Endothelial cell of umbilical vein (primary cell): ENCODE data around the gene MATN4. TPM values are rescaled to one million over a fixed set of nuclear protein-coding genes. Genes with fewer than 3 reads are reported as not detected.
A peak's percentile ranks its signal among the peaks of the same experiment; 100 is the strongest.

Experiments used
- BruUV-seq: library from RNA; stranded (reverse); fragments of 400-500 nt; replicated peaks from 2 replicates; lab custom pipeline; 2021; lab: Mats Ljungman, UMichigan
- CTCF ChIA-PET: fragments of 300-600, 350-600 bp; sonication (Branson Sonifier 250); formaldehyde crosslinking; loops from one replicate; lab custom pipeline; 2021; ENCODE audit warnings: antibody characterized with exemption, inconsistent platforms; lab: Charles Lee
- POLR2A ChIA-PET: fragments of 300-600, 350-600 bp; sonication (Branson Sonifier 250); formaldehyde crosslinking; loops from one replicate; lab custom pipeline; 2021; ENCODE audit warnings: antibody characterized with exemption, inconsistent platforms; lab: Charles Lee
- DNase-seq: peaks from one replicate; pipeline ENCODE4 v3.0.0-alpha.2; 2011; ENCODE audit warnings: low read depth, low spot score
- FAIRE-seq: peaks from 2 replicates; lab custom pipeline; 2011; peaks lifted over from hg19 to GRCh38; lab: Jason Lieb, UNC
- H2AFZ ChIP-seq: 2 replicates; pipeline ENCODE4 v1.6.0; 2012; ENCODE audit warnings: low read depth, low read length, control low read depth, inconsistent platforms
- H3K27ac ChIP-seq: 2 replicates; pipeline ENCODE4 v1.5.1; 2011; ENCODE audit warnings: low read depth, mild to moderate bottlenecking, control low read depth, low read length, moderate library complexity; ENCODE audit not compliant: insufficient read depth
- H3K27me3 ChIP-seq, 2 experiments: 2 replicates each; pipeline versions ENCODE4 v1.6.0 to v1.6.1; 2011; ENCODE audit warnings: low read length in 2 of 2, mixed read lengths in 1 of 2; ENCODE audit not compliant: control insufficient read depth in 2 of 2, insufficient read depth in 2 of 2
- H3K36me3 ChIP-seq, 2 experiments: 2 replicates in 1 of 2; 3 replicates in 1 of 2; pipeline ENCODE4 v1.5.1; 2011; ENCODE audit warnings: low read length in 2 of 2, mild to moderate bottlenecking in 1 of 2, moderate library complexity in 1 of 2; ENCODE audit not compliant: control insufficient read depth in 2 of 2, insufficient read depth in 2 of 2; ENCODE audit errors: extremely low read depth in 1 of 2
- H3K4me1 ChIP-seq: 3 replicates; pipeline ENCODE4 v1.5.1; 2011; ENCODE audit warnings: mild to moderate bottlenecking, low read length; ENCODE audit not compliant: control insufficient read depth, insufficient read depth; ENCODE audit errors: extremely low read depth
- H3K4me2 ChIP-seq: 2 replicates; pipeline ENCODE4 v1.6.1; 2011; ENCODE audit warnings: low read length, control low read depth, mixed read lengths; ENCODE audit not compliant: insufficient read depth
- H3K4me3 ChIP-seq, 3 experiments: fragments of 200-600 bp in 1 of 3; sonication (generic), shearing (Covaris generic) in 1 of 3; replicated peaks in 1 of 3; 2 replicates each; pipeline ENCODE4 v1.5.1; 2011 to 2016; ENCODE audit warnings: control low read depth in 3 of 3, low read length in 3 of 3, mild to moderate bottlenecking in 2 of 3, inconsistent platforms in 1 of 3, low read depth in 1 of 3, moderate library complexity in 1 of 3; ENCODE audit not compliant: insufficient read depth in 1 of 3
- H3K79me2 ChIP-seq: 2 replicates; pipeline ENCODE4 v1.6.0; 2012; ENCODE audit warnings: low read length, inconsistent platforms; ENCODE audit not compliant: control insufficient read depth, insufficient read depth
- H3K9ac ChIP-seq: replicated peaks from 2 replicates; pipeline ENCODE3; 2011; ENCODE audit warnings: low read length, control low read depth; ENCODE audit not compliant: insufficient read depth; ENCODE audit errors: extremely low read depth
- H3K9me1 ChIP-seq: replicated peaks from 3 replicates; pipeline ENCODE4 v1.6.0; 2011; ENCODE audit warnings: mild to moderate bottlenecking, low read length; ENCODE audit not compliant: control insufficient read depth, insufficient read depth; ENCODE audit errors: extremely low read depth
- H3K9me3 ChIP-seq: replicated peaks from 2 replicates; pipeline ENCODE4 v1.5.1; 2012; ENCODE audit warnings: low read length, inconsistent platforms; ENCODE audit not compliant: control insufficient read depth, insufficient read depth
- H4K20me1 ChIP-seq: replicated peaks from 2 replicates; pipeline ENCODE3; 2011; ENCODE audit warnings: mild to moderate bottlenecking, low read length; ENCODE audit not compliant: control insufficient read depth, insufficient read depth; ENCODE audit errors: extremely low read depth
- CTCF ChIP-seq, 2 donors: IDR thresholded peaks; 1 replicate in 1 of 2; 2 replicates in 1 of 2; pipeline ENCODE4 v1.5.1; 2011; ENCODE audit warnings: low read length in 2 of 2, mild to moderate bottlenecking in 2 of 2, moderate library complexity in 2 of 2, control low read depth in 1 of 2, inconsistent platforms in 1 of 2, low read depth in 1 of 2; ENCODE audit not compliant: insufficient read depth in 1 of 2; ENCODE audit errors: extremely low read depth in 1 of 2
- FOS ChIP-seq: IDR thresholded peaks from 2 replicates; pipeline ENCODE4 v1.6.1; 2011; ENCODE audit warnings: mild to moderate bottlenecking, low read length, moderate library complexity, borderline replicate concordance; ENCODE audit not compliant: insufficient read depth
- POLR2A ChIP-seq: IDR thresholded peaks from 2 replicates; pipeline ENCODE4 v1.6.1; 2012; ENCODE audit warnings: low read depth, mild to moderate bottlenecking, control low read depth, low read length
- POLR2AphosphoS5 ChIP-seq: IDR thresholded peaks from 2 replicates; pipeline ENCODE4 v1.6.1; 2012; ENCODE audit warnings: low read depth, mild to moderate bottlenecking, control low read depth, low read length, moderate library complexity; ENCODE audit not compliant: insufficient read depth
- dilution Hi-C: fragments of 300-500 bp; cut with MboI; formaldehyde crosslinking; loops from one replicate; pipeline ENCODE4 v1.15.0; 2019; ENCODE audit warnings: low sequenced_read_pairs; ENCODE audit not compliant: extremely low pct_ligation_motif_present
- intact Hi-C: fragments of 100-400 bp; cut with micrococcal nuclease; formaldehyde crosslinking; loops from one replicate; pipeline ENCODE4 v1.10.0; 2022
- polyA plus RNA-seq, 4 experiments: library from polyadenylated mRNA; depleted of rRNA in 3 of 4; stranded (reverse) in 3 of 4; unstranded in 1 of 4; fragments of >200 nt; gene quantifications; 2 replicates each; pipeline versions ENCODE4 v1.2.1 to v1.2.3, GENCODE V29; 2011 to 2012; ENCODE audit warnings: missing spikeins in 1 of 4
- total RNA-seq: library from RNA; stranded (reverse); gene quantifications from 2 replicates; pipeline ENCODE4 v1.2.3, GENCODE V29; 2021

The MATN4 gene
- total and polyA plus RNA-seq, 2 donors (not counting 3 experiments of a cell fraction or from before 2014, with no cell fraction given): 0.10 TPM; not detected in 1

GRCh38 chr20:45347936-45348778 is 40.1 kb upstream of the MATN4 start, which contains the start of gene SDC4:
Gene SDC4 (minus strand): TSS chr20:45348424. CDS start chr20:45348384, 40 bp downstream.
- TF ChIP-seq CTCF (IDR thresholded peaks at IDR 0.05; ENCODE audit: extremely low read depth in 1 of 2, insufficient read depth in 1 of 2, low read depth in 1 of 2, low read length in 2 of 2): no peak
- no peak for TF ChIP-seq FOS
- TF ChIP-seq POLR2AphosphoS5: peak; percentile 99
- TF ChIP-seq POLR2A: peak; percentile 99

More at GRCh38 chr20:45347936-45348778, 40.1 kb upstream of the MATN4 start, which contains the start of gene SDC4:
- peaks cover 42% of the 10 kb centered on the region for H3K79me2 ChIP-seq
- dilution Hi-C loops: no loop called here
- DNase-seq (peak; percentile 44), FAIRE-seq (no peak)
- peak within 1 kb of the TSS; percentile 69 for H3K9ac ChIP-seq
- POLR2A ChIA-PET: interaction anchor here (1.0 to 3.5 kb wide), 6 partner anchors 9 to 25 kb away, joined by 3 to 52 read pairs (median 8); partner anchors contain the start of gene SYS1
- intact Hi-C loops: loop anchor here (1.0 to 10.0 kb wide), 3 partner anchors 10 to 567 kb away; partner anchors contain the start of gene PLTP
- H3K36me3 ChIP-seq: no peaks in the 10 kb centered on the region
- H3K9me3 ChIP-seq: no peaks in the 10 kb centered on the region
- no peaks in the 10 kb centered on the region for H4K20me1 ChIP-seq
- H3K27me3 ChIP-seq: no peaks in the 10 kb centered on the region
- CTCF ChIA-PET: interaction anchor here (1.0 to 4.7 kb wide), 11 partner anchors 11 to 423 kb away, joined by 3 to 28 read pairs (median 6); partner anchors contain the start of gene SYS1
- peaks cover 49% of the 10 kb centered on the region for H3K4me1 ChIP-seq
- peak within 1 kb of the TSS; percentile 50 to 85 (median 69) for H3K4me3 ChIP-seq
- peak within 1 kb of the TSS; percentile 51 for H2AFZ ChIP-seq
- H3K9me1 ChIP-seq: no peaks in the 10 kb centered on the region
- peak within 1 kb of the TSS; percentile 62 for H3K27ac ChIP-seq
- TSS peak; percentile 52 for BruUV-seq
- H3K4me2 ChIP-seq: peak within 1 kb of the TSS; percentile 89
